Gastroesophageal sphincter (tissue), 3 donors: Measurements from ENCODE around the gene APC.

Source experiments
- EP300 ChIP-seq: sonication (generic); formaldehyde crosslinking; IDR thresholded peaks from one replicate; pipeline ENCODE4 v1.6.1; 2017; ENCODE audit warnings: antibody characterized with exemption, mild to moderate bottlenecking
- POLR2A ChIP-seq, 2 donors: fragments of 450-650 bp; IDR thresholded peaks; one replicate each; pipeline ENCODE4 v1.6.1; 2017; ENCODE audit warnings: antibody characterized with exemption in 2 of 2, mild to moderate bottlenecking in 2 of 2, moderate library complexity in 1 of 2
- POLR2AphosphoS5 ChIP-seq: sonication (generic); formaldehyde crosslinking; IDR thresholded peaks from one replicate; pipeline ENCODE4 v1.6.1; 2017; ENCODE audit warnings: antibody characterized with exemption
- TF ChIP-seq, protein P1 (sequence below), 4 experiments: fragments of 200-600 bp in 2 of 4; fragments of 450-650 bp in 2 of 4; sonication (generic) in 1 of 4; IDR thresholded peaks; one replicate each; pipeline ENCODE4 v1.5.1; 2017 to 2019; ENCODE audit warnings: antibody characterized with exemption in 4 of 4, mild to moderate bottlenecking in 2 of 4, moderate library complexity in 2 of 4

DNA sequence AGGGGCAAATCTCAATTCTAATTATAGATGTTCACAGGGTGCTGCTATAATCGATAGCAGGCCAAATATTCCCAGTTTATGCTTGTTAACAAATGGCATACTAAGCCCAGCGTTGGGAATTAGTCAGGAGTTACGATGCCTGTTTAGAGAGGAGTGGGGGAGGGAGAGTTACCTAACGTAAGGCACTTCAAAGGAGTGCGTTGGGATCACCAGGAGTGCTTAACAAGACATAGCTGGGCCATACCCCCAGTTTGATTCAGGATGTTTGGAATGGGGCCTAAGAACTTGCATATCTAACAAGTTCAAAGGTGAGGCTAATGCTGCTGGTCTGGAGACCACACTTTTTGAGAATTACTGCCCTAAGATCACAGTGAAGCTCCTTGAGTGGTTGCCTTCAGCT is 108.9 kb downstream of the APC start:
- TF ChIP-seq, protein P1, sequence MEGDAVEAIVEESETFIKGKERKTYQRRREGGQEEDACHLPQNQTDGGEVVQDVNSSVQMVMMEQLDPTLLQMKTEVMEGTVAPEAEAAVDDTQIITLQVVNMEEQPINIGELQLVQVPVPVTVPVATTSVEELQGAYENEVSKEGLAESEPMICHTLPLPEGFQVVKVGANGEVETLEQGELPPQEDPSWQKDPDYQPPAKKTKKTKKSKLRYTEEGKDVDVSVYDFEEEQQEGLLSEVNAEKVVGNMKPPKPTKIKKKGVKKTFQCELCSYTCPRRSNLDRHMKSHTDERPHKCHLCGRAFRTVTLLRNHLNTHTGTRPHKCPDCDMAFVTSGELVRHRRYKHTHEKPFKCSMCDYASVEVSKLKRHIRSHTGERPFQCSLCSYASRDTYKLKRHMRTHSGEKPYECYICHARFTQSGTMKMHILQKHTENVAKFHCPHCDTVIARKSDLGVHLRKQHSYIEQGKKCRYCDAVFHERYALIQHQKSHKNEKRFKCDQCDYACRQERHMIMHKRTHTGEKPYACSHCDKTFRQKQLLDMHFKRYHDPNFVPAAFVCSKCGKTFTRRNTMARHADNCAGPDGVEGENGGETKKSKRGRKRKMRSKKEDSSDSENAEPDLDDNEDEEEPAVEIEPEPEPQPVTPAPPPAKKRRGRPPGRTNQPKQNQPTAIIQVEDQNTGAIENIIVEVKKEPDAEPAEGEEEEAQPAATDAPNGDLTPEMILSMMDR (IDR thresholded peaks at IDR 0.05) = no peak
- TF ChIP-seq POLR2A (IDR thresholded peaks at IDR 0.05) (no peak), EP300 (no peak), POLR2AphosphoS5 (no peak)
